GM21529 (cell line): Measurements from ENCODE around the gene SLC17A2.
A peak's percentile ranks its signal among the peaks of the same experiment; 100 is the strongest.

Experiments used
- ATAC-seq: cut with Tn5 transposase; IDR thresholded peaks from one replicate; pipeline ENCODE4 v1.9.1; 2021; ENCODE audit not compliant: unreplicated experiment

SLC17A2 gene, protein sequence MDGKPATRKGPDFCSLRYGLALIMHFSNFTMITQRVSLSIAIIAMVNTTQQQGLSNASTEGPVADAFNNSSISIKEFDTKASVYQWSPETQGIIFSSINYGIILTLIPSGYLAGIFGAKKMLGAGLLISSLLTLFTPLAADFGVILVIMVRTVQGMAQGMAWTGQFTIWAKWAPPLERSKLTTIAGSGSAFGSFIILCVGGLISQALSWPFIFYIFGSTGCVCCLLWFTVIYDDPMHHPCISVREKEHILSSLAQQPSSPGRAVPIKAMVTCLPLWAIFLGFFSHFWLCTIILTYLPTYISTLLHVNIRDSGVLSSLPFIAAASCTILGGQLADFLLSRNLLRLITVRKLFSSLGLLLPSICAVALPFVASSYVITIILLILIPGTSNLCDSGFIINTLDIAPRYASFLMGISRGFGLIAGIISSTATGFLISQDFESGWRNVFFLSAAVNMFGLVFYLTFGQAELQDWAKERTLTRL

DNA sequence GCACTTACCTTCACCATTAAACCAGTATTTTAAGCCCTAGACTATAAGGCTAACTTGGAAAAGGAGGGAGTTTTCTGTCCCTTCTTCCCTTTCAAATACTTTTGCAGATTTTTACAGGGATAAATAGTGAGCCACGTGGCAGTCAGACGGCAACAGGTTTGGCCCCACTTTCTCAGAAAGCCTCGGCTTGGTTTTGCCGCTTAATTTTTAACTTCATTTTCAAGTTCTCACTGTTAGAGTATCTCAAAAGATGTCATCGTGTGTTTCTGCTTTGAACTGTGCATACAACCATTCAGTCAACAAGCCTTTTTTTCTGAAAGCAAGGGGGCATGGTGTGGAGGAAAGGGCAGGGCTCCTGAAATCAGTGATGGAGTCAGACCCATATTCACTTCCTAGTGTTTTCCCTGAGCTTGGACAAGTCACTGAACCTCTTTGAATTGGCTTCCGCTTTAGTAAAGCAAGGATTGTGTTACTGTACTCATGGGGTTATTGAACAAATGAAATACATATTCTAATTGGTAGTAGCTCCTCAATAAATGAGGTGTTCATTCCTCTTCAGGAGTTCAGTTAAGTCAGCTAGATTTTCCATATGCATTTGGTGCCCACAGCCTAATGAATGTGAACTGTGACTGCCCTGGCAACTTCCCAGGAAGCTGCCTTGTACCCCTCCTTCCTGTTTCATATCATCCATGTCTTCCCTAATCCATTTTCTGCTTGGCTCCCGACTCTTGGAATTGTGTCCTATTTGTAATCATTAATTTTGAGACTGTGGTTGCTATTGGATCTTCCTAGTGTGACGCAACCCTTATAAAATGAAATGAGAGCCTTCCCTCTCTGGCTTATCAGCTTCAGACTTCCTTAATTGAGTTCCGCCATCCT is at the start of gene SLC17A2:
Gene SLC17A2, minus strand, starts transcription at position 160 of the 879 bp plus-strand sequence. CDS start 4,895 bp downstream, outside the sequence.
- ATAC-seq: no peak

DNA sequence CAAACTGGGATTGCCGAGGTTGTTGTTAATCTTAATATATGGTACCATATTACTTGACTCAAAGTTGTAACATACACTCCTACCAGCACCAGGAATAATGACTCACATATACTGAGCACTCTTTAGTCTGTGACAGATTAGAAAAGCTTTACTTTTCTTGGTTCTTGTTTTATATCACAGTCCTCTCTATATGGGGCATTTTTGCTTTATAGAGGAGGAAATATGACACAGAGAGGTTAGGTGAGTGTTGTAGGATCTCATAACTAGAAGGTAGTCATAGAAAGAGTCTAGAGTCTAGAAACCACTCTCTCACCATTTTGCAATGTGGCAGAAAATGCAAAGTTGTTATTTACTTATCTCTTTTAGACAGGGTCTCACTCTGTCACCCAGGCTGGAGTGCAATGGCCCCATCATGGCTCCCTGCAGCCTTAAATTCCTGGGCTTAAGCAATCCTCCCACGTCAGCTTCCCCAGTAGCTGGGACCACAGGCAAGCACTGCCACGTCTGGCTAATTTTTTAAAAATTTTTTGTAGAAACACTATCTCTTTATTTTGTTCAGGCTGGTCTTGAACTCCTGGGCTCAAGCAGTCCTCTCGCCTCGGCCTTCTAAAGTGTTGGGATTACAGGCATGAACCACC is 45.6 kb upstream of the SLC17A2 start:
- ATAC-seq: no peak

DNA sequence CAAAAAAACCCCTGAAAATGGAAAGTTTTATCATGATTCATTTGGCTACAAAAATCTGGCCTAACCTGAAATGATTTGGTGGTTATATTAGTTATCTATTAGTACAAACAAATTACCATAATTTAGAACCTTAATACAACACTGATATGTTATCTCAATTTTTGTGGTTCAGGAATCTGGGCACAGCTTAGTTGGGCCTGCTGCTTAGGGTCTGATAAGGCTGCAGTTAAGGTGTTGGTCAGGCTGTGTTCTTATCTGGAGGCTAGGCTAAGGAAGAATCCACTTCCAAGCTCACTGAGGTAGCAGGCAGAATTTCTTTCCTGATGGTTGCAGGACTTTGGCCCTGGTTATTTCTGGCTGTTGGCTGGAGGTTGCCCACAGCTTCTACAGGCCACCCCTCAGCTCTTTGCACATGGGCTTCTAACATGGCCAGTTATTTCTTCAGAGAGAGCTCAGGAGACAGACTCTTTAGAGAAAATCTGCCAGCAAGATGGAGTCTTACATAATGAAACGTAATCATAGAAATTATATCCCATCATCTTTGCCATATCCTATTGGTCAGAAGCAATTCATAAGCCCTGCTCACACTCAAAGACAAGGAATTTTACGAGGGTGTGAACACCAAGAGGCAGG is 43.5 kb upstream of the SLC17A2 start:
- no peak for ATAC-seq

DNA sequence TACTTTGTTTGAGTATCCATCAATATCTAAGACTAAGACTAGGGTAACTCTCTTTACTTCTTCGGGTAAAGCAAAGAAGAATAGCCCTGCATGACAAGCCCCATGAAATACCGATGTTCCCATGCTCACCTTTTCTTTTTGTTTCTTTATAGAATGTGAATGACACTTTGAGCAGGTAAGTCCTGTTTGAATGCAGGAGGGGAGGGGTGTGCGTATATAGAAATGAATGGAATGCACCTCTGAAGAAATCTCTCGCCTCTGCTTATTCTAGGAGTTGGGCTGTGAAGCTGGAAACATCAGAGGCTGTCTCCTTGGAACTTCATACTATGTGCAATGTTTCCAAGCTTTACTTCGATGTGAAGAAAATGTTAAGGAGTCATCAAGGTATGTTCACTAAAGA is 42.4 kb upstream of the SLC17A2 start:
- ATAC-seq: no peak

DNA sequence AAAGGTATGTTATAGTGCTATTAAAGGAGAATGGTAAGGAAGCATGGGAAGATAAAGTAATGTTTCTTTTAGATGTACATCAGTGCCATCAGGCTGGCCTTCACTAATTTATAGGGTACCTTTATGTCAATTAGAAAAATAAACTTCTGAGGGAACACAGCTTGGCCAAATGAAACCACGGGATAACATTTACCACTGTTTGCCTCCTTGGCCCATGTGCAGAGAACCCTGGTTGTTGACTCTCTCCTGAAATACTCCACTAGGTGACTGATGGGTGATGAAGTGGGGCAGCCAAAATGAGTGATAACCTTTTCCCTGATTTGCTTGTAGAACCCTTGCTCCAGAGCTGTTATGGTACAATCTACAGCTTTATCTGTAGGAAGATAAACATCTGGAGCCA is 41.6 kb upstream of the SLC17A2 start:
- ATAC-seq: no peak

- no peak for ATAC-seq
Observed at GRCh38 chr6:25971187-25971821, 40.8 kb upstream of the SLC17A2 start.

- no peak for ATAC-seq
Observed at GRCh38 chr6:25968769-25969168, 38.3 kb upstream of the SLC17A2 start.

DNA sequence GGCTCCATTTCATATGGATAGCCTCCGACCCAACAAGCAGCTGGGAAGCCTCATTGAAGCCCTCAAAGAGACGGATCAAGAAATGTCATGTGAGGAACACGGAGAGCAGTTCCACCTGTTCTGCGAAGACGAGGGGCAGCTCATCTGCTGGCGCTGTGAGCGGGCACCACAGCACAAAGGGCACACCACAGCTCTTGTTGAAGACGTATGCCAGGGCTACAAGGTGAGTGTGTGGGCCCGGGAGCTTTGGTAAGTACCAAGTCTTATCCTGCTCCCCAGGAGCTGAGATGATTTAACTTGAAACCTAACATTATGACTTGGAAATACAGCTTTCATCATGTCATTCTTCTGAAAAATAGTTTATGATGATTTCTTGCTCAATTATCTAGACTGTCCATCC is 36.2 kb upstream of the SLC17A2 start:
- no peak for ATAC-seq

GRCh38 chr6:25965058-25965457 is 34.6 kb upstream of the SLC17A2 start:
- ATAC-seq: no peak

- ATAC-seq: no peak
Observed at GRCh38 chr6:25963426-25964123, 33.1 kb upstream of the SLC17A2 start.

DNA sequence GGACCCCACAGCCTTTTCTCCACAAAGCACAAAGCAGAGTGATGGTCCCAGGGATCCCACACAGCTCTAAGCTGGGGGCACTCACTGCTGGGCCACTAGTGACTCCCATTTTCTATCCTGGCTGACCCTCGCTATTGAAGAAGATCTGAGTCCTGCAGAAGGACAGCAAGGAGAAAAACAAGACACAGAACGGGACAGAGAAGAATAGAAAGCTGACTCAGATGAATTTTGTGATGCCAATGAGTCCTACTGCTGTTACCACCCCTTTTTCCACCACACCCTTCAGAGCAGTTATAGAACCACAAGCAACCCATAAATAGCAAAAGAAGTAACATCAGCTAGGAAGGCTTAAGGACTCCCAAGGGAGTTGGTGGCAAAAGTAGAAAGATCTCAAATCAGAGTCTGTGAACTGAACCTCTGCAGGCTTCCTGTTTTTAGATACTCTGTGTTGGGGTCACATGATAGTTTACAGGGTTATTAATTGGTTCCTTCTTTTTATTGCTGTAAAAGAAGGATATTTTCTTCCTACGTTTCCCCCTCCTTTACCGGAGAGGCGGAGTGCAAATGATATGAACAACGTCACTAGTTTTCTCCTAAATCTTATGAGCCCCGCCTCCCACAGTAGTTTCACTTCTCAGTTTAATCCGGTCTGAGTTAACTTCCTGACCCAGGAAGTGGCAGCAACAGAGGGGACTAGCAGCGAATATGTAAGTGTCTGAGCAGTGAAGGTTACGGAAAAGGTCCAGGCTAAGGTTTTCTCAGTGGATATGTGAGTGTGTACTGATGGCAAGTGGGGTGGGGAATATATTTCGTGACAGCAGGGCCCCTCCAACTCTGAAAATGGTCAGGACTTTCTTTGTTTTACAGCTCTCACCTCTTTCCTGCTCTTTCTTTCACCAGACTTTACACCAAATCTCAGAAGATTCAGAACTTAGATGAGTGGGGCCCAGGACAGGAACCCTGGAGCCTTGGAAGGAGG is 31.9 kb upstream of the SLC17A2 start, which contains the start of gene TRIM38:
Gene TRIM38, plus strand, starts transcription at position 654 of the 979 bp plus-strand sequence. CDS start 3,721 bp downstream, outside the sequence.
- peak; percentile 82 for ATAC-seq

DNA sequence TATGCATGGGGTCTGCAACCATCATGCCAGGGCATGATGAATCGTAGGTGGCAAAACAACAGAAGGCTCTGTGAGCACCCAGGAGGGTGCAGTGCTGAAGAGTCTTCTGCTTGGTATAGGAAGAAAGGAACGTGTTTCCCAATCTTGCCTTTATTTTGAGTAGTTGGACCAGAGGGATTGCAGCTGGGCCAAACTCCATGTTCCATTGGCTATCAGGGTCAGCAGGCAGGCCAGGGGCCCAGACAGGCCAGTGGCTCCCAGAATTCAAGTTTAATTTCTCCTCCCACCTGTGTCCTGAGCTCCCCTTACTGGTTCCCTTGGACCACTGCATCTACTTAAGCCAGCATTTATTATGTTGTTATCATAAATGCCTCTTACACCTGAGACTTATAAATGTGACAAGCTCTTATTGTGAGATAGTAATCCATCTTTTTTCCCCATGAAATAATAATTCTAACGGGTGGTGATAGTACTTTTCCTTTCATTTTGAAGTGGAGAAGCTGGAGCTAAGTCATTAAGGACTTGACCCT is 31.2 kb upstream of the SLC17A2 start:
- no peak for ATAC-seq

- ATAC-seq: no peak
Observed at GRCh38 chr6:25960734-25961133, 30.2 kb upstream of the SLC17A2 start.

DNA sequence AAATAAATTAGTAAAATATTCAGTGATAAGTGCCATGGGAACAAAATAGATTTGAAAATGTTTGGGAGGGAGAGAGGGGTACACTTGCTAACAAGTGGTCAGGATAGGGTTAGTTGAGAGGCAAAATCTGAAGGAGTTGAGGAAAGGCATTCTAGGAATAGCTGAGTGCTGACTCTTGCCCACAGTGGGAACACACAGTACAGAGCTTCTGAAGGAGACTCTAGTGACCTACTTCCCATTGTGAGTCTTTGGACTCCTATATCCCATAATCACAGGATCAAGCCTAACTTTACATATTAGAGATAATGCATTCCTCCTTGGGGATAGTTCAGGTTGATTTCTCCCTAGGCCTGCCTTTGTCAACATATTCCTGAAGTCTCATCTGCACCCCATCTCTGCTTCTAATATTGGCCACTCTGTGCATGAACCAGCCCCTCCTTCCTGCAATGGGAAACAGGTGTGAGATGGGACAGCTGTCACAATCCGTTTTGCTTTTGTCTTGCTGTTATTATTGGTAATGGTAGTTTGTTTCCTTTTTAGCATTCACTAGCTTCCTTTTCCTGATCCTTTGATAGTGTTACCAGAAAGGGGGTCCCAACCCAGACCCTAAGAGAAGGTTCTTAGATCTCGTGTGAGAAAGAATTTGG is 29.5 kb upstream of the SLC17A2 start:
- no peak for ATAC-seq

- no peak for ATAC-seq
Observed at GRCh38 chr6:25958700-25959162, 28.2 kb upstream of the SLC17A2 start.

GRCh38 chr6:25956226-25956625 is 25.7 kb upstream of the SLC17A2 start:
- ATAC-seq: no peak

- ATAC-seq: no peak
Observed at GRCh38 chr6:25954756-25955155, 24.3 kb upstream of the SLC17A2 start.

GRCh38 chr6:25953733-25954132 is 23.2 kb upstream of the SLC17A2 start:
- ATAC-seq: no peak
